Caco-2 (cell line): Measurements from ENCODE around the gene FUT7. TPM values are rescaled to one million over a fixed set of nuclear protein-coding genes. Genes with fewer than 3 reads are reported as not detected.
A peak's percentile ranks its signal among the peaks of the same experiment; 100 is the strongest.

ENCODE experiments used
- BruUV-seq: library from RNA; stranded (reverse); fragments of 400-500 nt; replicated peaks from 2 replicates; lab custom pipeline; 2021; lab: Mats Ljungman, UMichigan
- CTCF ChIA-PET: fragments of 300-600 bp; sonication (Branson Sonifier 250); formaldehyde crosslinking; loops from one replicate; lab custom pipeline; 2022; ENCODE audit warnings: antibody characterized with exemption; lab: Charles Lee
- POLR2A ChIA-PET: fragments of 300-600 bp; sonication (Branson Sonifier 250); formaldehyde crosslinking; loops from one replicate; lab custom pipeline; 2022; ENCODE audit warnings: antibody characterized with exemption; lab: Charles Lee
- DNase-seq, 2 experiments: peaks; one replicate each; pipeline versions ENCODE4 v3.0.0 to v3.0.0-alpha.2; 2020 to 2022
- H3K27me3 ChIP-seq: replicated peaks from 2 replicates; pipeline ENCODE4 v1.6.0; 2011; ENCODE audit warnings: low read length; ENCODE audit not compliant: control insufficient read depth, insufficient read depth
- H3K36me3 ChIP-seq: 2 replicates; pipeline ENCODE4 v1.5.1; 2011; ENCODE audit warnings: low read length; ENCODE audit not compliant: control insufficient read depth, insufficient read depth
- H3K4me1 ChIP-seq: fragments of 250-450 bp; sonication (Bioruptor Pico); 2 replicates; pipeline ENCODE4 v1.5.1; 2020; ENCODE audit warnings: mild to moderate bottlenecking
- H3K4me3 ChIP-seq: 2 replicates; pipeline ENCODE4 v1.5.1; 2011; ENCODE audit warnings: low read depth, mild to moderate bottlenecking, control low read depth, low read length
- H3K9me3 ChIP-seq: fragments of 250-450 bp; sonication (Bioruptor Pico); 2 replicates; pipeline ENCODE4 v1.5.1; 2020; ENCODE audit warnings: mild to moderate bottlenecking, moderate library complexity
- H3K27ac Mint-ChIP-seq: one replicate; pipeline ENCODE4 v1.8.0; 2022; ENCODE audit warnings: mixed read lengths; ENCODE audit not compliant: unreplicated experiment
- H3K27me3 Mint-ChIP-seq: one replicate; pipeline ENCODE4 v1.8.0; 2022; ENCODE audit warnings: mixed read lengths; ENCODE audit not compliant: insufficient read depth, unreplicated experiment
- H3K36me3 Mint-ChIP-seq: one replicate; pipeline ENCODE4 v1.8.0; 2022; ENCODE audit warnings: mild to moderate bottlenecking, mixed read lengths; ENCODE audit not compliant: insufficient read depth, unreplicated experiment
- H3K4me1 Mint-ChIP-seq: one replicate; pipeline ENCODE4 v1.8.0; 2022; ENCODE audit warnings: low read depth, mixed read lengths; ENCODE audit not compliant: unreplicated experiment
- H3K4me3 Mint-ChIP-seq: one replicate; pipeline ENCODE4 v1.8.0; 2022; ENCODE audit warnings: mild to moderate bottlenecking, moderate library complexity, mixed read lengths; ENCODE audit not compliant: unreplicated experiment
- H3K9me3 Mint-ChIP-seq: one replicate; pipeline ENCODE4 v1.8.0; 2022; ENCODE audit warnings: mixed read lengths; ENCODE audit not compliant: unreplicated experiment
- CTCF ChIP-seq, 2 experiments: fragments of 200-600 bp in 1 of 2; IDR thresholded peaks; 1 replicate in 1 of 2; 2 replicates in 1 of 2; pipeline versions ENCODE4 v1.5.1 to v1.8.0; 2011 to 2022; ENCODE audit warnings: antibody characterized with exemption in 1 of 2, control low read depth in 1 of 2, inconsistent platforms in 1 of 2, low read depth in 1 of 2, low read length in 1 of 2, mild to moderate bottlenecking in 1 of 2, moderate library complexity in 1 of 2; ENCODE audit not compliant: insufficient read depth in 1 of 2, severe bottlenecking in 1 of 2, unreplicated experiment in 1 of 2
- intact Hi-C: fragments of 100-400 bp; cut with micrococcal nuclease; formaldehyde crosslinking; loops from one replicate; pipeline ENCODE4 v1.10.0; 2022; ENCODE audit not compliant: unreplicated experiment
- total RNA-seq: library from RNA; stranded (reverse); gene quantifications from 2 replicates; pipeline ENCODE4 v1.2.3, GENCODE V29; 2022

Gene FUT7
- total RNA-seq, 1 experiment from 2014 or later = not detected

- no peak overlapping the region for H3K27ac Mint-ChIP-seq
- POLR2A ChIA-PET = interaction anchor here (0.6 kb wide), 2 partner anchors 34 to 42 kb away, joined by 5 read pairs; no protein-coding TSS in a partner anchor
- H3K9me3 Mint-ChIP-seq = no peaks in the 10 kb centered on the region
- Histone ChIP-seq H3K36me3 (no peaks in the 10 kb centered on the region), H3K27me3 (no peaks in the 10 kb centered on the region), H3K4me1 (peaks cover 18% of the 10 kb centered on the region), H3K4me3 (no peak overlapping the region), H3K9me3 (no peaks in the 10 kb centered on the region)
- no peaks in the 10 kb centered on the region for H3K27me3 Mint-ChIP-seq
- CTCF ChIA-PET = interaction anchor here (1.0 to 1.1 kb wide), 3 partner anchors 15 to 18 kb away, joined by 3 to 5 read pairs (median 3); no protein-coding TSS in a partner anchor
- intact Hi-C loops = no loop called here
- peaks cover 4% of the 10 kb centered on the region for H3K36me3 Mint-ChIP-seq
- no peak for DNase-seq
- TF ChIP-seq CTCF (IDR thresholded peaks at IDR 0.05; ENCODE audit: insufficient read depth in 1 of 2, low read depth in 1 of 2, low read length in 1 of 2, severe bottlenecking in 1 of 2, unreplicated experiment in 1 of 2) = no peak
- peaks cover 6% of the 10 kb centered on the region for H3K4me1 Mint-ChIP-seq
- peak overlapping the region; percentile 11 for H3K4me3 Mint-ChIP-seq
- BruUV-seq = no TSS peak
Observed at GRCh38 chr9:137052293-137052692, 20.4 kb upstream of the FUT7 start.

GRCh38 chr9:137051145-137051724 lies 19.3 kb upstream of the FUT7 start:
- H3K27me3 ChIP-seq = no peaks in the 10 kb centered on the region

GRCh38 chr9:137050570-137050969 lies 18.7 kb upstream of the FUT7 start:
- Mint-ChIP-seq H3K27me3 (no peaks in the 10 kb centered on the region), H3K4me3 (no peak overlapping the region), H3K4me1 (peaks cover 6% of the 10 kb centered on the region), H3K36me3 (no peaks in the 10 kb centered on the region), H3K27ac (no peak overlapping the region), H3K9me3 (no peaks in the 10 kb centered on the region)
- H3K36me3 ChIP-seq = no peaks in the 10 kb centered on the region
- ChIA-PET CTCF (interaction anchor here (0.6 to 1.2 kb wide), 3 partner anchors 17 to 86 kb away, joined by 3 to 5 read pairs (median 4); no protein-coding TSS in a partner anchor), POLR2A (no interaction called here)
- H3K4me1 ChIP-seq = peaks cover 14% of the 10 kb centered on the region
- no peak overlapping the region for H3K4me3 ChIP-seq
- no peak for DNase-seq
- intact Hi-C loops = no loop called here
- H3K27me3 ChIP-seq = no peaks in the 10 kb centered on the region
- no peak for TF ChIP-seq CTCF (IDR thresholded peaks at IDR 0.05; ENCODE audit: insufficient read depth in 1 of 2, low read depth in 1 of 2, low read length in 1 of 2, severe bottlenecking in 1 of 2, unreplicated experiment in 1 of 2)
- BruUV-seq = no TSS peak
- no peaks in the 10 kb centered on the region for H3K9me3 ChIP-seq

More at GRCh38 chr9:137051145-137051724, 19.3 kb upstream of the FUT7 start:
- H3K4me3 ChIP-seq = no peak overlapping the region
- no TSS peak for BruUV-seq
- Mint-ChIP-seq H3K27me3 (no peaks in the 10 kb centered on the region), H3K36me3 (no peaks in the 10 kb centered on the region), H3K4me1 (peaks cover 6% of the 10 kb centered on the region), H3K9me3 (no peaks in the 10 kb centered on the region), H3K4me3 (no peak overlapping the region), H3K27ac (no peak overlapping the region)
- intact Hi-C loops = no loop called here
- no peaks in the 10 kb centered on the region for H3K36me3 ChIP-seq
- TF ChIP-seq CTCF (IDR thresholded peaks at IDR 0.05; ENCODE audit: insufficient read depth in 1 of 2, low read depth in 1 of 2, low read length in 1 of 2, severe bottlenecking in 1 of 2, unreplicated experiment in 1 of 2) = no peak
- ChIA-PET CTCF (interaction anchor here (0.6 to 1.2 kb wide), 3 partner anchors 17 to 86 kb away, joined by 3 to 5 read pairs (median 4); no protein-coding TSS in a partner anchor), POLR2A (no interaction called here)
- no peaks in the 10 kb centered on the region for H3K9me3 ChIP-seq
- peaks cover 18% of the 10 kb centered on the region for H3K4me1 ChIP-seq
- DNase-seq = no peak
